Uterus (tissue), 2 donors: ENCODE measurements around the gene SCAI.
"Not testable (repeated sequence)": the region's sequence is repeated elsewhere in the genome, so short reads cannot be mapped to it uniquely, and the experiment has no call there.

ENCODE experiments used
- CTCF ChIP-seq, 4 experiments: fragments of 200-600 bp in 2 of 4; fragments of 450-650 bp in 2 of 4; sonication (generic) in 2 of 4; IDR thresholded peaks; one replicate each; pipeline ENCODE4 v1.5.1; 2016 to 2019; ENCODE audit warnings: antibody characterized with exemption in 4 of 4, mild to moderate bottlenecking in 2 of 4, moderate library complexity in 1 of 4
- POLR2A ChIP-seq, 2 donors: fragments of 450-650 bp; IDR thresholded peaks; one replicate each; pipeline ENCODE4 v1.6.1; 2016; ENCODE audit warnings: antibody characterized with exemption in 2 of 2, mild to moderate bottlenecking in 1 of 2, moderate library complexity in 1 of 2

GRCh38 chr9:125012013-125012412 lies 131.3 kb downstream of the SCAI start:
- not testable (repeated sequence) for TF ChIP-seq CTCF, POLR2A (IDR thresholded peaks at IDR 0.05)
